HG03469 (cell line): ENCODE results near the gene PNPLA8.
"Not testable (repeated sequence)": the region's sequence is repeated elsewhere in the genome, so short reads cannot be mapped to it uniquely, and the experiment has no call there.

ENCODE experiments used
- ATAC-seq: cut with Tn5 transposase; IDR thresholded peaks from one replicate; pipeline ENCODE4 v1.9.1; 2021; ENCODE audit warnings: mild to moderate bottlenecking, moderate library complexity, moderate number of reproducible peaks; ENCODE audit not compliant: unreplicated experiment

Gene PNPLA8

DNA sequence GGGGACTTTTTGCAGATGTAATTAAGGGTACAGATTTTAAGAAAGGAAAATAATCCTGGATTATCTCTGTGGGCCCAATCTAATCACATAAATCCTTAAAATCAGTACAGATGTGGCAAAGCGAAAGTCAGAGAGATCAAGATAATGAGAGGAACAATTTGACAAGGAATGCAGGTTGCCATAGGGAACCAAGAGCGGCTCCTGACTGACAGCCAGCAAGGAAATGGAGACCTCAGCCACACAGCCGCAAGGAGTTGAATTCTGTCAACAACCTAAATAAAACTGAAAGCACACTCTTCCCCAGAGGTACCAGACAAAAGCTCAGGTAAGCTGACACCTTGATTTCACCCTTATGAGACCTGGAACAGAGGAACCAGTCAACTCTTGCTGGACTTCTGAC lies 3.4 kb upstream of the PNPLA8 start:
- ATAC-seq: no peak

DNA sequence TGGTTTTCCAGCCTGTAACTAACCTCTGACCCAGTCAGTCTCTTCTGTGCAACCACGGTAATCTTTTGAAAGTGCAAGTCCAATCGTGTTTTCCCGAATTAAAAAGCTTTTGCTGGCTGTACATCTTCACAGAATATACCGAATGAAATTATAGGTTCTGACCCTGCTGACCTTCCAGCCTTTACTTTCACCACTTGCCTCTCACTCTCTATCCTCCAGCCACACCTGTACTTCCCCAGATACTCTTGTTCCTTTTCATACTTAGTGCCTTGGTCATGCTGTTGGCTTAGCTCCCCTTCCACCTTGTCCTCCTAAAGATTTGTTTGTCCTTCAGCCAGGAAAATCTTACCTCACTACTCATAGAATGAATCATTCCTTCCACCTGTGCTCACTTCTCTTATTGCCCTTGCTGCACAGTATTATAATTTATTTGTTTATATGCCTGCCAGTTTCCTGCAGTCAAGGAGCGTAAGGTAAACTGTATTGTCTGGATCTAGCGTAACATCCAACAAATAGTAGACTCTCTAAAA lies 2.3 kb upstream of the PNPLA8 start:
- no peak for ATAC-seq

DNA sequence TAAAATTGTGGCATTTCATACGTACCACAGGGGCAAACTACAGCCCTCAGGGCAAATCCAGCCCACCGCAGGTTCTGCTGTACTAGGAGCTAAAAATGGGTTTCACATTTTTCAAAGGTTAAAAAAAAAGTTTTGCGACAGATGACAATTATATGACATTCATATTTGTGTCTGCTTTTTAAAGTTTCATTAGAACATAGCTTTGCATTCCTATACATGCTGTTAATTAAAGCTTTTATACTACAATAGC lies 758 bp upstream of the PNPLA8 start:
- no peak for ATAC-seq

DNA sequence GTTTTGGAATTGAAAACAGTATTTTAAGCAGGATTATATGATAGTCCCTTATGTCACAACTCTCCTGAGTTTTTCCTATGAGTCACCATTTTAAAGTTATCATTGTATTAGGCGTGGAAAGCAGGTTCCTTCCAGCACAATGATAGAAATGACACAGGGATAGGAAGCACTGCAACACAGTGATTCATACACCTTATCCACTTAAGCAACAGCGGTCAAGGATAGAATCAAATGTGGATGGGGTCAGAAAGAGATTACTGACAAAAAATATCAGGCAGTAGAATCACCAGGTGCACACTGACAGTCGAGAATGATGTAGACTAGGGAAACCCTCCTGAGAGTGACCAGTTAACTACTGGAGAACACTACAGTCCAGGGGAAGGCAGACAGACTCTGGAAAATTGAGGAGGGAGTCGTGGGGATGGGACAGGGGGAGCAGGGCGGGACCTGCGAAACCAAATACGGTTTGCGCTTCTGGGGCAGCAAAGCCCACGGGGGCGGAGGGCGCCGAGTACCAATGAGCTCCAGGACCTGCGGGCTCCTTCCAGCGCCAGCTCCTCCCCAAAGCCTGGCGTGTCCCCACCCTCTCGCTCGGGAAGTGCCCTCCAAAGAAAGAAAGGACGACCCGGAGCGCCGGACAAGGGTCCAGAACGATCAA lies 479 bp downstream of the PNPLA8 start:
- peak; percentile 28 for ATAC-seq

DNA sequence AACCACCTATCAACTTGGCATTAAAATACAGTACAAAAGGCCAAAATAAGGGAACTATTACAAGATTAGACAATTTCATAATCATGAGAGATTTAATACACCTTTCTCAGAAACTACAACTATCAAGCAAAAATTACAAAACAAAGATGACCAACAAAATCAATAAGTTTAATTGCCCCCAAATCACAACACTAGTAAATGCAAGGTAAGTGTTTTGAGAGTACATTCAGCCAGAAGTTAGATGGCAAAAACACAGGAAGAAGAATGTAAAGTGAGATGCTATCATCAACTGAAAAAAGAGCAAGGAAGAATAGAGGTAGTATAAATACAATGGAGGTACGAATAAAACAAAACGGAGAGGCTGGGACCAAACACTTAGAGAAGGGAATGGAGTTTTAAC lies 3.2 kb downstream of the PNPLA8 start:
- ATAC-seq: no peak

DNA sequence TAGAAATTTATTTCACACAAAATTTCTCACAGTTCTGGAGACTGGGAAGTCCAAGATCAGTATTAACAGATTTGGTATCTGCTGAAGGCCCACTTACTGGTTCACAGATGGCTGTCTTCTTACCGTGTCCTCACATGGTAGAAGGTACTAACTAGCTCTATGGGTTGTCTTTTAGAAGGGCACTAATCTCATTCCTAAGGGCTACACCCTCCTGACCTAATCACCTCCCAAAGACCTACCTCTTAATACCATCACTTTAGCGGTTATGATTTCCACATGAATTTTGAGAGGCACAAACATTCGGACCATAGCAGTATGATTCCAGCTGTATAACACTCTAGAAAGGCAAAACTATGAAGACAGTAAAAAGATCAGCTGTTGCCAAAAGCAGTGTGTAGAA lies 8.0 kb downstream of the PNPLA8 start:
- ATAC-seq: no peak

DNA sequence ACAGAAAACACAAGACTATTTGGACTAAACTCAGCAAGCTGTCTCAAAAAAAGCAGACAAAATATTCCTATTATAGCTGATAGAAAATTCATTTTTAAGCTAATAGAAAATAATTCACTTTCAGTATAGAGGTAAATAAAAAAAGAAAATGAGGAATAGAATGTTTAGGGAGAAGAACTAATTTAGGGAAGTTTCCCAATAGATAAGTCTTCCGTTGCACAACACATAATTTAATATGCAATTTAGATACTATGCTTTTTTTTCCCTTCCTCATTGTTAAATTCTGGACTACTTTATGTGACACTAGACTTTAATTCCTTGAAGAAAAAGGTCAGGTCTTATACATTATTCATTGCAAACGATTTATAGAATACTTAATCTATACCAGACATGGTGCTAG lies 10.3 kb downstream of the PNPLA8 start:
- ATAC-seq: no peak

- no peak for ATAC-seq
These were observed 10.9 kb downstream of the PNPLA8 start for GRCh38 chr7:108515013-108515412.

GRCh38 chr7:108511939-108512338 lies 14.0 kb downstream of the PNPLA8 start:
- no peak for ATAC-seq

- not testable (repeated sequence) for ATAC-seq
These were observed 21.4 kb downstream of the PNPLA8 start for GRCh38 chr7:108504576-108504975.

- peak; percentile 95 for ATAC-seq
These were observed 22.6 kb downstream of the PNPLA8 start for GRCh38 chr7:108503112-108504026.

DNA sequence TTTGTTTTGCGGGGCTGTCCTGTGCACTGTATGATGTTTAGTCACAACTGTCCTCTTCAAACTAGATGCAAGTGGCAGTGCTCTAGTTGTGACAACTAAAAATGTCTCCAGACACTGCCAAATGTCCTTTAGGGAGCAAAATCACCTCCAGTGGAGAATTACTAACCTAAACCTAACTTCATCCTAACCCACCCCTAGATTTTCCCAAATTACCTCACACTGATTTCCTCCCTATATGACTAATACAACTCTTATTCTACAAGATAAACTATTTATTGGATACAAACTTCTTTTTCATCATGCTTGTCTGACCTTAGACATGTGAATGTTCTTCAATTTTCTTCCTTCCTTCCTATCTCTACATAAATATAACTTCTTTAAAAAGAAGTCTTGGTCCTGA lies 26.4 kb downstream of the PNPLA8 start:
- ATAC-seq: no peak

DNA sequence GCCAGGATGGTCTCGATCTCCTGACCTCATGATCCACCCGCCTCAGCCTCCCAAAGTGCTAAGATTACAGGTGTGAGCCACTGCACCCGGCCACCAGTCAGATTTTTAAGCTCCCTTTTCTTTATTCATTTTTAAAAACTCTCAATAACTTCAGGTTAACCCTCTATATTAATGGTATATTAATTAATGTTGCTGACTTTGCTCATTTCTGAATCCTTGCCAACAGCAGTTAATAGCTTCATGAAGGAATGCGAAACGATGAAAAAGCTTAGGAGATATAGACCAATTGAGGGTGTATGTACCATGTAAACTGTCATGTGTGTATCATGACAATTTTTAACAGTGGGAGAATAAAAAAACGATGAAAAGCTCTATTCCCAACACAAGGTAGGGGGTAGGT lies 27.5 kb downstream of the PNPLA8 start:
- no peak for ATAC-seq

GRCh38 chr7:108497082-108497725 lies 28.7 kb downstream of the PNPLA8 start:
- no peak for ATAC-seq

DNA sequence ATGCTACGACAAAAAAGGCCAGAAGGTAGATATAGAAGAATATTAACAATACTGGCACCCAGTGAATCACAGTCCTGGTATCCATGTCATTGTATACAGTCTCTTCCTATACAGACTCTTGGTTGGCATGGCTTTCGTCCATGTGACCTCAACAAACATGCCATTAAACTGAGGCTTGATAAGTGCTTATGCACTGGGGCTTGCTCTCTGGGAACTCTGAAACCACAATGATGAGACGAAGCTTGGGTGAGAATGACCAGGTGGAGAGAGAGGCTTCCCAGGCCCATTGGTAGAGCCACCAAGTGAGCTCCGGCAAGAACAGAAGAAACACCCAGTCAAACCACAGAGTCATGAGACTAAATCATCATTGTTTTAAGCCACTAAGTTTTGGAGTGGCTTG lies 33.2 kb downstream of the PNPLA8 start:
- ATAC-seq: no peak

- no peak for ATAC-seq
These were observed 37.0 kb downstream of the PNPLA8 start for GRCh38 chr7:108488768-108489538.

DNA sequence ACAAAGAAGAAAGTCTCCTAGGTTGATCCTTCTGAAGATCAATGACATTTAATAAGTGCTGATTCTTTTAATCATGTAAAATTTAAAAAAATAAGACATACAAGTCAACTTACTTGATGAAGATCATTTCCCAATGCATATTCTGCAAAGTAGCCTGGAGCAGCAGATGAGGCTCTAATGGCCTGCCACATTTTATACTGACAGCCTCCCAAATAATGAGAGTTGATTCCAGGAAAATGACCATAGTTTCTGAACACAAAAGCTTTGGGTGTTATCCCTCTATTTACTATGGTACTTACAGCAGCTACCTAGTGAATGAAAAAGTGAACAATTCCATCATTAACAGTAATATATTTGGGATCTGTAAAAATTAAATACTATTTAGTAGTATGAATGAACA lies 38.3 kb downstream of the PNPLA8 start:
- ATAC-seq: no peak

DNA sequence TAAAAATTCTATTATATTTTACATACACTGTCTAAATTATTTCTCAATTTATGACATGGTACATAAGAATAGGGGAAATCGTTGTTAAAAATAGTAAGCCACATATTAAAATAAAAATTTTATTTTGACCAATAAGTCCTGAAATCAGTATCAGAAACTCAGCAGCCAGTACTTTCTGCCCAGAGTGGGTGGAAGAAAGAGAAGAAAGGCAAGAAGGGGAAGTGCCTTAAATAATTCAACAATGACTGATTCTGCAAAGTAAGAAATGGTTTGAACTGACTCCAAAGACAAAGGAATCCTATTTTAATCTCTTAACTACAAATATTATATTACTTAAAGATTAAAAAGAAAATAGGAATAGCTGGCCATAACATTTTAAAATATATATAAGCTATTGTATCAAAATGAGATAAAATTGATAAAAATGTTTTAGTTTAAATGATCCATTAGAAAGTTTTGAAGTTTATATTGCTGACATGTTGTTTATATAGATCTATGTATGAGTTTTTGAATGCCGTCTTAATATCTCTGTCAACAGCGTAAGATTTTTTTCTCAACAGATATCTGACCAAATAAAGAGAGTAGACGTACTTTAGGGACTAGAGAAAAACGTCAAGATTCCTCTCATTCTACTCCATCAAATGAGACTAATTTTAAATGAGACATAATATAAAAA lies 39.5 kb downstream of the PNPLA8 start:
- no peak for ATAC-seq

DNA sequence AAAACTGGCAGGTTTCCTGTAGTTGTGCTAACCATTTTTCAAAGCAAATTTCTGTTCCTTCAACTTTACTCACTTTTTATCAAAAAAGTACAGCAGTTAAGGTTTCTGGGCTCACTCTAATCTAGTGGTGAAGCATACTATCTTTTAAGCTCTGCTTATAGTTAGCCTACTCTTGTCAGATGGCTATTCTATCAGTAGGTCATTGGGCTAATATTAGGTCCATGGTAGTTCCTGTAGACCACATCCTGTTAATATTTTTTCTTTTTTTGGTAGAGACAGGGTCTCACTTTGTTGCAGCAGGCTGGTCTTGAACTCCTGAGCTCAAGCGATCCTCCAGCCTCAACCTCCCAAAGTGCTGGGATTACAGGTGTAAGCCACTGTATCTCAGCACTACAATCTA lies 41.8 kb downstream of the PNPLA8 start:
- no peak for ATAC-seq

- ATAC-seq: no peak
These were observed 45.6 kb downstream of the PNPLA8 start for GRCh38 chr7:108480311-108480710.

- ATAC-seq: no peak
These were observed 46.2 kb downstream of the PNPLA8 start for GRCh38 chr7:108479751-108480150.
